GM19351 (cell line): ENCODE data around the gene OR6K6.

Source experiments
- ATAC-seq: cut with Tn5 transposase; IDR thresholded peaks from one replicate; pipeline ENCODE4 v1.9.1; 2021; ENCODE audit warnings: mild to moderate bottlenecking, moderate library complexity; ENCODE audit not compliant: unreplicated experiment

The OR6K6 gene

DNA sequence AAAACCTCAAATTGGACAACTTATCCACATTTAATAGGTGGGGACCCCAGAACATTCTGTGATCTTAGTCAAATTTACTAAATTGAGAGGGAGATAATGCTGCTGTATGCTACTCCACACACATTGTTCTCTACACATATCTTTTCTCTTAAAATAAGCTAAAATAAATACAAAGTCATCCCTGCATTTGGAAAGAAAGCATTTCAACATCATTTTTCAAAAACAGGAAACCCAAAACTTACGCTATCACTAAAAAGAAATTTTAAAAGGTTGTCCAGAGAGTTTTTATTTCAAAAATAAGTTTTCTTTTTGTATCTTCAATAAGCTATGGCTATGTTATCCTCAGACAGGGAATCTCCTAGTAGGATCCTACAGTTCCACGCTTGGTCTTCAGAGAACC, 46.0 kb downstream of the OR6K6 start:
- no peak for ATAC-seq

- no peak for ATAC-seq
These were observed 46.9 kb downstream of the OR6K6 start for GRCh38 chr1:158801396-158801795.

DNA sequence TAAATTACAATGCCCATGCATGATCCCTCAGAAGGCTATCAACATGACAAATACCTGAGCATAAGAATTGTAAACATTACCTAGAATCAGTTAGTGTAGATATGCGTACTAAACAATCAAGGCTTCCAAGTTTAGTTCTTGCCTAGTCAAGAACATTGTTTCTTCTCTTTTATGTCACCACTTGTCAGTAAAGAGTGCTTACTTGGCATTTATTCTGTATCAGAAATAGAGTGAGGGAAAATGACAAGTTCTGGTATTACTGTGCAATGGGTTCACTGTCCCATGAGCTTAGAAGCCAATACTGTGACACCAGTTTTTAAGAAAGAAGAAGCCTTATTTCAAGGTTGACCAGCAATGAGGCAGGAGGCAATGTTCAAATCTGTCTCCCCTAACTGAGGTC, 49.2 kb downstream of the OR6K6 start:
- ATAC-seq: no peak
